AG10803 (cell line): Measurements from ENCODE around the gene PRELID3B.

ENCODE experiments used
- DNase-seq: peaks from one replicate; pipeline ENCODE4 v3.0.0; 2010; ENCODE audit warnings: low read depth
- H3K4me3 ChIP-seq: 2 replicates; pipeline ENCODE4 v1.5.1; 2011; ENCODE audit warnings: mild to moderate bottlenecking, low read length, control low read depth
- TF ChIP-seq, protein P1 (sequence below): conservative IDR thresholded peaks from 2 replicates; pipeline ENCODE4 v1.5.1; 2011; ENCODE audit warnings: mild to moderate bottlenecking, low read length, control low read depth, inconsistent platforms

PRELID3B gene

DNA sequence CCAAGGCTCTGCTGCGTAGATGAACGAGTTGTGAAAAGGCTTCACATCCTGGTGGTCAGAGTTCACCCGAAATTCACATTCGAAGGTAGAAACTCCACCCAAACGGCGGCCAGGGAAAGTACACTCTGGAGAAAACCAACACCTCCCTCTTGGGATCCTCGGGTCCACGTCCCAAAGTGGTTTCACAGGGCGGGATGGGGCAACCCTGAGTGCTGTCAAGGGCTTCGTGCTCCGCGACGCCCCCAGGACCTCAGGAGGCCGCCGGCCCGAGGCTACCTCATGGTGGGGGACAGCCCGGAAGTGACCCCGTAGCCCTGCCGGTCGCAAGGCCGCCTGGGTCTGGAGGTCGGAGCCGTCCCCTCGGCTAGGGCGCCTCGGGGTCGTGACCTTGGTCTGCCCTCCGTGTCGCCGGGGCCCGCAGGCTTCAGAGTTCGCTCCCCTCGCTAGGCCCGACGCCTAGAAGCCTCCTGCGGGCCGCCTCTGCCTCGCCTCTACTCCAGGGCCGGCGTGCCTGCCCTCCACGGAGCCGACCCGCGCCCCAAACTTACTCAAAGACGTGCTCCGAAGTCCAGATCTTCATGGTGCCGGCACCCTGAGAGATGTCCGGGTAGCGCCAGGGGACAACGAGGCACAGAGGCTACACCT lies at the start of gene PRELID3B:
PRELID3B (minus strand) TSS at position 636 of the 645 bp plus-strand sequence; CDS start at position 580, 56 bp downstream.
- H3K4me3 ChIP-seq: peak within 1 kb of the TSS; percentile 75
- peak; percentile 34 for DNase-seq
- TF ChIP-seq, protein P1, sequence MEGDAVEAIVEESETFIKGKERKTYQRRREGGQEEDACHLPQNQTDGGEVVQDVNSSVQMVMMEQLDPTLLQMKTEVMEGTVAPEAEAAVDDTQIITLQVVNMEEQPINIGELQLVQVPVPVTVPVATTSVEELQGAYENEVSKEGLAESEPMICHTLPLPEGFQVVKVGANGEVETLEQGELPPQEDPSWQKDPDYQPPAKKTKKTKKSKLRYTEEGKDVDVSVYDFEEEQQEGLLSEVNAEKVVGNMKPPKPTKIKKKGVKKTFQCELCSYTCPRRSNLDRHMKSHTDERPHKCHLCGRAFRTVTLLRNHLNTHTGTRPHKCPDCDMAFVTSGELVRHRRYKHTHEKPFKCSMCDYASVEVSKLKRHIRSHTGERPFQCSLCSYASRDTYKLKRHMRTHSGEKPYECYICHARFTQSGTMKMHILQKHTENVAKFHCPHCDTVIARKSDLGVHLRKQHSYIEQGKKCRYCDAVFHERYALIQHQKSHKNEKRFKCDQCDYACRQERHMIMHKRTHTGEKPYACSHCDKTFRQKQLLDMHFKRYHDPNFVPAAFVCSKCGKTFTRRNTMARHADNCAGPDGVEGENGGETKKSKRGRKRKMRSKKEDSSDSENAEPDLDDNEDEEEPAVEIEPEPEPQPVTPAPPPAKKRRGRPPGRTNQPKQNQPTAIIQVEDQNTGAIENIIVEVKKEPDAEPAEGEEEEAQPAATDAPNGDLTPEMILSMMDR: no peak

DNA sequence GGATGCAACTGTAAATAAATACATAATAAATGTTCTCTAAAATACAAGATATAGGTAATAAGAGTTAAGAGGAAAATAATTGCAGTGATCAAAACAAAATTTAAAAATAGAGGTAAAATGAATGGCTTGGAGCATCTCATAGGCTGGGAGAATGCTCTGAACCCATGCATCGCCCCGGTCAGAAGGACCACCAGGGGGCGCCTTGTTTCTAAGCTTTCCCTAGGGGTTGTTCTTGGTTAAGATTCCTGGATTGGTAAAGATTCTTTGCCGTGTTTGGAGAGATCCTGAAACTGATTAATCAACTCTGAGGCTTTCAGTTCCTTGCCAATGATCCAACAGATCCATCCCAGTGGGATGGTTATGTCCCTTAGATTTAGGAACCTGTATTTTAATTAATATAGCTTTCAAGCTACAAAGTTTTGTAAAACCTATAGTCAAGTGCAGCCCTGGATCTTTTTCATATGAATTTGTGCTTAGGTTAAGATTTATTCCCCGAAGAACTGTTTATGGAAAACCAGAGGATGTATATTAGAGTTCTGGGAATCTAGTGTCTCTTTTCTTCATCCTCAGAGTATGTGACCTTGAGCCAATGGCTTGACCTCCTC lies 45.3 kb upstream of the PRELID3B start:
- DNase-seq: peak; percentile 58
- no peak overlapping the region for H3K4me3 ChIP-seq
- TF ChIP-seq, protein P1: peak; percentile 97

DNA sequence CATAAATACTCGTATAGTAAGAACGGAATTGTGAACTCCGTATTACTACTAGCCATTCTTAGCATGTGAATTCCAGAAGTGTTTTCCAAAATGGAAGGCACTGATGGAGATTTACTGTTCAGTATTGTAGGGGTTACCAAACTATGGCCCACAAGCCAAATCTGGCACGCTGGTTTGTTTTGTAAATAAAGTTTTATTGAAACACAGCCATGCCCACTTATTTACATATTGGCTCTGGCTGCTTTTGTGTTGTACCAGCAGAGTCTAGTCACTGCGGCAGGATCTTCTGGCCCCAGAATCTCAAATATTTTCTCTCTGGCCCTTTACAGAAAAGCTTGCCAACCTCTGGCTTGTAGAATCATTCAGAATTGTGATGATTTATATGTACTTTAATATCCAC lies 44.3 kb upstream of the PRELID3B start:
- H3K4me3 ChIP-seq: no peak overlapping the region
- TF ChIP-seq, protein P1: no peak
- DNase-seq: no peak

DNA sequence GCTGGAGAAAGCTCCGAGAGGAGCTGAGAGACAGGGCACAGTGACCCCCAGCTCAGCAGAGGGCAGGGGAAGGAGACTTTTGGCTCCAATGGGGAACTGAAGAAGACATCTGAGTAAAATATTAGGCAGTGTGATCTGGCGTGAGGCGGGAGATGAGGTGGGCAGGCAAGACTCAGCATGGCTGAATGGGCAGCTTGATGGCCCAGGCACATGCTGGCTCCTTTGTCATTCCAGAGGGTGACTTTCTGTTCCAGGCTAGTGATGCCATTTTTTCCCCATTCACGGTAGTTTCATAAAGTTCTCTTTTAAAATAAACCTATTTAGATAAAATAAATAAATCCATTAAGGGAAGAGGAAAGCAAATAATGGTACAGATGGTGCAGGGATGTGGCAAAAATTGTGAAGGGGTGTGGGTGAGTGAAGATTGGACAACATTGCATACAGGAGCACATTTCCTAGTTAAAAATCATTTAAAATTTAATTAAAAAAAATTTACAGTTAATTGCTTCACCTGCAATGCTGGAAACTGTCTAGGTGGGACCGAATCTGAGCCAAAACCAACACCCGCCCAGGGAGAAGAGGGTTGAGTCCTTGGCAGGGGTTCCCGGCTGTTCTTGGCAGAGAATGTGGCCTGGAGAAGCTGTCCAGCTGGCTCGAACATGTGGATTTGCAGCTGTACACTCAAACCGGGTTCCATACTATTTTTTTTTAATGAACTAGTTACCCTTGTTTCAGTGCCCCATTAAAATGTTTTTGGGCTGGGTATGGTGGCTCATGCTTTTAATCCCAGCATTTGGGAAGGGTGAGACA lies 41.7 kb upstream of the PRELID3B start:
- TF ChIP-seq, protein P1: no peak
- H3K4me3 ChIP-seq: no peak overlapping the region
- no peak for DNase-seq

DNA sequence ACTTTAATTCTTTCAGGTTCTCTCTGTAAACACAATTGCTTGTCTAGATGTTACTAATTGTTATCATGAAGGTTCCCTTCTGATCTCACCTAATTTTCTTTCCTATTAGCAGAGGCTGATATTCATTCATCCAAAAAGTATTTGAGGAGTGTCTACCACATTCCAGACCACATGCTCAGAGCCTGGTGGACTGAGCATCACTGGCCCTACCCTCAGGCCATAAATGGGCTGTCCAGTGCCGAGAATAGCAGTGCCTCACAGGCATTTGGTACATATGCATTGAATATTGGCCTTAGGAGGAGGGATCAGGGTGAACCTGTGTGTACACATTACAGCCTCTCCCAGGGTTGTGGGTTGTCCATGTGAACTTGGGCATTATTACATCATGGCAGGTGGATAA lies 40.4 kb upstream of the PRELID3B start:
- TF ChIP-seq, protein P1: no peak
- H3K4me3 ChIP-seq: no peak overlapping the region
- DNase-seq: peak; percentile 59

DNA sequence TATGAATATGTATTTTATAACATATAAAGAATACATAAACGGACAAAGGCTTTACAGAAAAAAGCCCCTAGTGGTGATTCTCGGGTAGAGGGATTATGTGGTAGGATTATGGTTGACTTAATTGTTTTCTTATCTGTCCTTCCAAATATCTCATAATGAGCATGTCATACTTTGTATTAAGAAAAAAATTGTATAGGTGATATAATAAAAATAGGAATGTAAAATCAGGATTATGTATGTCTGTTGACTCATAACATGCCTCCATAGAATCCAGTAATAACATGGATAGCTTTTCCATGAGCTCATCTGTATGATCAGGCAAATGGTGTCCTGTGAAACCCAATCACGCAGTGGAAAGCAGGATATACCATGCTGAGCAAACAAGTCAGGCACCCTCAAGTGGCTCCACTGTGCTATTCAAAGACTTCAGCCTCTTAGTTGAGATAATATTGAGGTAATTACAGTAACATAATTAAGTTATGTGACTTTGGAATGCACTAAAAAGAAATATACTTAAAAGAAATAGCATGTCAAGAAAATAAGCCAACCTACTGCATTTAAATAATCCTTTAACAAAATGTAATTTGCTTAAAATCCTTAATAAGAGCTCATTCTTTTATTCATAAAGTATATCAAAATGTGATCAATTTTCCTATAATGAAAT lies 39.6 kb upstream of the PRELID3B start:
- peak; percentile 6 for DNase-seq
- no peak overlapping the region for H3K4me3 ChIP-seq
- TF ChIP-seq, protein P1: no peak; the same call in 1 of the 2 replicates
